ENCODE data around the gene PRMT2. TPM values are rescaled to one million over a fixed set of nuclear protein-coding genes. Genes with fewer than 3 reads are reported as not detected.

PRMT2 gene
- total RNA-seq, 1 experiment from 2014 or later, result 101 TPM

- Histone ChIP-seq H3K9me3 (ENCODE audit: low read length) (no peaks in the 10 kb centered on the region), H3F3A (ENCODE audit: low read length, unreplicated experiment) (no peaks in the 10 kb centered on the region), H4K20me1 (ENCODE audit: low read length) (no peaks in the 10 kb centered on the region), H3K36me3 (ENCODE audit: low read depth, low read length) (no peaks in the 10 kb centered on the region), H2AFZ (ENCODE audit: low read length) (no peak overlapping the region), H3K79me2 (ENCODE audit: low read length) (no peaks in the 10 kb centered on the region), H3K27me3 (ENCODE audit: low read length) (no peaks in the 10 kb centered on the region), H3K4me2 (ENCODE audit: low read length) (no peak overlapping the region), H3K27ac (ENCODE audit: low read length) (no peak overlapping the region), H3K9me2 (replicated peaks; ENCODE audit: low read length) (no peaks in the 10 kb centered on the region), H3K4me3 (ENCODE audit: low read length) (no peak overlapping the region), H3K9ac (ENCODE audit: low read length) (no peak overlapping the region), H3K4me1 (ENCODE audit: insufficient read depth, low read length) (no peaks in the 10 kb centered on the region)
- TF ChIP-seq EZH2 (IDR thresholded peaks at IDR 0.05; ENCODE audit: low read length, unreplicated experiment), result no peak
- no peak for TF ChIP-seq CTCF (conservative IDR thresholded peaks at IDR 0.05; ENCODE audit: low read depth, low read length)
- TF ChIP-seq EZH2phosphoT487 (IDR thresholded peaks at IDR 0.05; ENCODE audit: borderline replicate concordance, low read length), result no peak
- intact Hi-C loops (cut with micrococcal nuclease), result no loop called here
- ChIA-PET CTCF (no interaction called here), POLR2A (ENCODE audit: unreplicated experiment) (no interaction called here)
- DNase-seq (no peak), ATAC-seq (no peak)
- BruUV-seq (replicated peaks), result no TSS peak
Measured at GRCh38 chr21:46625759-46626158, 9.7 kb upstream of the PRMT2 start.

GRCh38 chr21:46626536-46626935, 8.9 kb upstream of the PRMT2 start:
- intact Hi-C loops (cut with micrococcal nuclease), result no loop called here
- Histone ChIP-seq H3K36me3 (ENCODE audit: low read depth, low read length) (no peaks in the 10 kb centered on the region), H3K4me1 (ENCODE audit: insufficient read depth, low read length) (no peaks in the 10 kb centered on the region), H3K4me3 (ENCODE audit: low read length) (no peak overlapping the region), H3F3A (ENCODE audit: low read length, unreplicated experiment) (no peaks in the 10 kb centered on the region), H4K20me1 (ENCODE audit: low read length) (no peaks in the 10 kb centered on the region), H3K27ac (ENCODE audit: low read length) (no peak overlapping the region), H3K27me3 (ENCODE audit: low read length) (no peaks in the 10 kb centered on the region), H3K4me2 (ENCODE audit: low read length) (no peak overlapping the region), H3K9me3 (ENCODE audit: low read length) (no peaks in the 10 kb centered on the region), H3K9ac (ENCODE audit: low read length) (no peak overlapping the region), H3K79me2 (ENCODE audit: low read length) (no peaks in the 10 kb centered on the region), H2AFZ (ENCODE audit: low read length) (no peak overlapping the region), H3K9me2 (replicated peaks; ENCODE audit: low read length) (no peaks in the 10 kb centered on the region)
- POLR2A ChIA-PET (ENCODE audit: unreplicated experiment), result no interaction called here
- ATAC-seq (no peak), DNase-seq (no peak)
- CTCF ChIA-PET, result interaction anchor here (0.7 kb wide), 1 partner anchor 13 kb away, joined by 3 read pairs; no protein-coding TSS in a partner anchor
- no peak for TF ChIP-seq CTCF (conservative IDR thresholded peaks at IDR 0.05; ENCODE audit: low read depth, low read length)
- TF ChIP-seq EZH2phosphoT487 (IDR thresholded peaks at IDR 0.05; ENCODE audit: borderline replicate concordance, low read length), result no peak
- no peak for TF ChIP-seq EZH2 (IDR thresholded peaks at IDR 0.05; ENCODE audit: low read length, unreplicated experiment)
- no TSS peak for BruUV-seq (replicated peaks)

GRCh38 chr21:46626975-46627501, 8.4 kb upstream of the PRMT2 start:
- ATAC-seq (no peak), DNase-seq (no peak)
- Histone ChIP-seq H3K9me3 (ENCODE audit: low read length) (no peaks in the 10 kb centered on the region), H3K27ac (ENCODE audit: low read length) (no peak overlapping the region), H4K20me1 (ENCODE audit: low read length) (no peaks in the 10 kb centered on the region), H3K79me2 (ENCODE audit: low read length) (no peaks in the 10 kb centered on the region), H3K4me3 (ENCODE audit: low read length) (no peak overlapping the region), H3K4me2 (ENCODE audit: low read length) (no peak overlapping the region), H3K9me2 (replicated peaks; ENCODE audit: low read length) (no peaks in the 10 kb centered on the region), H3F3A (ENCODE audit: low read length, unreplicated experiment) (no peaks in the 10 kb centered on the region), H3K36me3 (ENCODE audit: low read depth, low read length) (no peaks in the 10 kb centered on the region), H3K9ac (ENCODE audit: low read length) (no peak overlapping the region), H3K27me3 (ENCODE audit: low read length) (no peaks in the 10 kb centered on the region), H3K4me1 (ENCODE audit: insufficient read depth, low read length) (no peaks in the 10 kb centered on the region), H2AFZ (ENCODE audit: low read length) (no peak overlapping the region)
- ChIA-PET CTCF (interaction anchor here (0.7 kb wide), 1 partner anchor 13 kb away, joined by 3 read pairs; no protein-coding TSS in a partner anchor), POLR2A (ENCODE audit: unreplicated experiment) (no interaction called here)
- intact Hi-C loops (cut with micrococcal nuclease), result no loop called here
- BruUV-seq (replicated peaks), result no TSS peak
- TF ChIP-seq EZH2 (IDR thresholded peaks at IDR 0.05; ENCODE audit: low read length, unreplicated experiment) (no peak), CTCF (conservative IDR thresholded peaks at IDR 0.05; ENCODE audit: low read depth, low read length) (no peak), EZH2phosphoT487 (IDR thresholded peaks at IDR 0.05; ENCODE audit: borderline replicate concordance, low read length) (no peak)

Data from PC-3 (cell line).